WTC11 (cell line): ENCODE results near the gene SMG1. TPM values are rescaled to one million over a fixed set of nuclear protein-coding genes. Genes with fewer than 3 reads are reported as not detected.

Source experiments
- ATAC-seq: fragments of 200-7000 bp; cut with Tn5 transposase; 2 replicates; pipeline ENCODE4 v1.10.0; 2021; ENCODE audit warnings: mild to moderate bottlenecking, moderate library complexity
- CTCF ChIA-PET: fragments of 300-600 bp; sonication (Branson Sonifier 250); formaldehyde crosslinking; loops from one replicate; lab custom pipeline; 2021; ENCODE audit warnings: antibody characterized with exemption; lab: Charles Lee
- POLR2A ChIA-PET: fragments of 350-600 bp; sonication (Branson Sonifier 250); formaldehyde crosslinking; loops from one replicate; lab custom pipeline; 2021; ENCODE audit warnings: antibody characterized with exemption; lab: Charles Lee
- DNase-seq: peaks from one replicate; pipeline ENCODE4 v3.0.0; 2021; ENCODE audit warnings: low spot score
- H3K27ac Mint-ChIP-seq: 2 replicates; pipeline ENCODE4 v1.8.0; 2021; ENCODE audit warnings: mixed read lengths
- H3K27me3 Mint-ChIP-seq: 2 replicates; pipeline ENCODE4 v1.8.0; 2021; ENCODE audit warnings: low read depth, mild to moderate bottlenecking, moderate library complexity, mixed read lengths
- H3K36me3 Mint-ChIP-seq: 2 replicates; pipeline ENCODE4 v1.8.0; 2021; ENCODE audit warnings: mixed read lengths
- H3K4me1 Mint-ChIP-seq: 2 replicates; pipeline ENCODE4 v1.8.0; 2022; ENCODE audit warnings: mixed read lengths
- H3K4me3 Mint-ChIP-seq: 2 replicates; pipeline ENCODE4 v1.8.0; 2021; ENCODE audit warnings: mild to moderate bottlenecking, moderate library complexity, mixed read lengths
- H3K9me3 Mint-ChIP-seq: 2 replicates; pipeline ENCODE4 v1.8.0; 2021; ENCODE audit warnings: mixed read lengths
- GRHL2 ChIP-seq: fragments of 250-450 bp; sonication (Bioruptor Pico); IDR thresholded peaks from 2 replicates; pipeline ENCODE4 v1.8.0; 2022; ENCODE audit warnings: mild to moderate bottlenecking, moderate library complexity; ENCODE audit not compliant: insufficient replicate concordance, severe bottlenecking
- KAT7 ChIP-seq: sonication (generic); formaldehyde crosslinking; IDR thresholded peaks from 2 replicates; pipeline ENCODE4 v1.8.1; 2023; ENCODE audit warnings: missing genetic modification reagents, mild to moderate bottlenecking, borderline replicate concordance
- NR1H2 ChIP-seq: sonication (generic); formaldehyde crosslinking; IDR thresholded peaks from 2 replicates; pipeline ENCODE4 v1.9.0; 2021; ENCODE audit warnings: mild to moderate bottlenecking, moderate library complexity, missing genetic modification reagents
- NR2C2 ChIP-seq: sonication (generic); formaldehyde crosslinking; IDR thresholded peaks from 2 replicates; pipeline ENCODE4 v1.8.0; 2022; ENCODE audit warnings: mild to moderate bottlenecking, missing genetic modification reagents
- TEAD1 ChIP-seq: sonication (generic); formaldehyde crosslinking; IDR thresholded peaks from 2 replicates; pipeline ENCODE4 v1.8.0; 2022; ENCODE audit warnings: mild to moderate bottlenecking, missing genetic modification reagents
- ZNF121 ChIP-seq: sonication (generic); formaldehyde crosslinking; IDR thresholded peaks from 2 replicates; pipeline ENCODE4 v1.8.0; 2023; ENCODE audit warnings: missing genetic modification reagents
- total RNA-seq: library from RNA; stranded (reverse); gene quantifications from 3 replicates; pipeline ENCODE4 v1.2.3, GENCODE V29; 2021
- TF ChIP-seq, protein P1 (sequence below): fragments of 250-450 bp; sonication (Bioruptor Pico); IDR thresholded peaks from 2 replicates; pipeline ENCODE4 v2.1.2; 2022; ENCODE audit warnings: mild to moderate bottlenecking, moderate library complexity
- TF ChIP-seq, protein P2 (sequence below): sonication (generic); formaldehyde crosslinking; IDR thresholded peaks from 2 replicates; pipeline ENCODE4 v1.8.1; 2023; ENCODE audit warnings: mild to moderate bottlenecking, missing genetic modification reagents
- TF ChIP-seq, protein P3 (sequence below): sonication (generic); formaldehyde crosslinking; IDR thresholded peaks from 2 replicates; pipeline ENCODE4 v1.8.0; 2022; ENCODE audit warnings: mild to moderate bottlenecking, missing genetic modification reagents
- TF ChIP-seq, protein P4 (sequence below): sonication (generic); formaldehyde crosslinking; IDR thresholded peaks from 2 replicates; pipeline ENCODE4 v1.8.1; 2023; ENCODE audit warnings: mild to moderate bottlenecking, missing genetic modification reagents, moderate library complexity
- TF ChIP-seq, protein P5 (sequence below): sonication (generic); formaldehyde crosslinking; IDR thresholded peaks from 2 replicates; pipeline ENCODE4 v1.8.1; 2022; ENCODE audit warnings: mild to moderate bottlenecking, moderate library complexity, missing genetic modification reagents
- TF ChIP-seq, protein P6 (sequence below): fragments of 250-450 bp; sonication (Bioruptor Pico); IDR thresholded peaks from 2 replicates; pipeline ENCODE4 v1.9.0; 2021; ENCODE audit warnings: mild to moderate bottlenecking
- TF ChIP-seq, protein P7 (sequence below): sonication (generic); formaldehyde crosslinking; IDR thresholded peaks from 2 replicates; pipeline ENCODE4 v1.8.1; 2022; ENCODE audit warnings: low read depth, missing genetic modification reagents, borderline replicate concordance
- TF ChIP-seq, protein P8 (sequence below): sonication (generic); formaldehyde crosslinking; IDR thresholded peaks from 2 replicates; pipeline ENCODE4 v1.8.0; 2022; ENCODE audit warnings: mild to moderate bottlenecking, missing genetic modification reagents

Gene SMG1
- total RNA-seq, 1 experiment from 2014 or later: 72.2 TPM

DNA sequence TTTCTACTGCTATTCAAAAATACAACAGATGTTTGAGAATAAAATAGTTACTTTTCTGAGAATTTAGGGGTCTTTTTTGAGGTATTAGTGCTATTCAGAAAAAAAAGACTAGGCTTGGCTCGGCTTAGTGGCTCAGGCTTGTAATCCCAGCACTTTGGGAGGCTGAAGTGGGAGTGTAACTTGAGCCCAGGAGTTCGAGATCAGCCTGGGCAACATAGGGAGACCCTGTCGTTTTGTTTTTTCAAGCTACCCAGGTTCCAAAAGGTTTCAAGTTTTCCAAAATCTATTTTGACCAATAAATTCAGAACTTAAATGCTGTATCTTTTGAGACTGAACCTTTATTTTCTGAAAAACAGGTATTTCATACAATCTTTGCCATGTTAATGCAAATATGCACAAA, 121.7 kb downstream of the SMG1 start:
- no peak for ATAC-seq
- H3K9me3 Mint-ChIP-seq: peaks cover 4% of the 10 kb centered on the region; the same call in 1 of the 2 replicates
- peaks cover 25% of the 10 kb centered on the region for H3K36me3 Mint-ChIP-seq
- TF ChIP-seq ZNF121 (CRISPR knock-in tag) (peak; percentile 96), KAT7 (CRISPR knock-in tag) (no peak)
- no peaks in the 10 kb centered on the region for H3K27me3 Mint-ChIP-seq
- peaks cover 53% of the 10 kb centered on the region for H3K4me1 Mint-ChIP-seq
- peak overlapping the region; percentile 85; the same call in 1 of the 2 replicates for H3K27ac Mint-ChIP-seq
- DNase-seq: no peak
- H3K4me3 Mint-ChIP-seq: peak overlapping the region; percentile 31; the same call in 1 of the 2 replicates
- ChIA-PET CTCF (no interaction called here), POLR2A (interaction anchor here (1.6 kb wide), 1 partner anchor 14 kb away, joined by 5 read pairs; the partner anchor contains the start of gene RPS15A)

DNA sequence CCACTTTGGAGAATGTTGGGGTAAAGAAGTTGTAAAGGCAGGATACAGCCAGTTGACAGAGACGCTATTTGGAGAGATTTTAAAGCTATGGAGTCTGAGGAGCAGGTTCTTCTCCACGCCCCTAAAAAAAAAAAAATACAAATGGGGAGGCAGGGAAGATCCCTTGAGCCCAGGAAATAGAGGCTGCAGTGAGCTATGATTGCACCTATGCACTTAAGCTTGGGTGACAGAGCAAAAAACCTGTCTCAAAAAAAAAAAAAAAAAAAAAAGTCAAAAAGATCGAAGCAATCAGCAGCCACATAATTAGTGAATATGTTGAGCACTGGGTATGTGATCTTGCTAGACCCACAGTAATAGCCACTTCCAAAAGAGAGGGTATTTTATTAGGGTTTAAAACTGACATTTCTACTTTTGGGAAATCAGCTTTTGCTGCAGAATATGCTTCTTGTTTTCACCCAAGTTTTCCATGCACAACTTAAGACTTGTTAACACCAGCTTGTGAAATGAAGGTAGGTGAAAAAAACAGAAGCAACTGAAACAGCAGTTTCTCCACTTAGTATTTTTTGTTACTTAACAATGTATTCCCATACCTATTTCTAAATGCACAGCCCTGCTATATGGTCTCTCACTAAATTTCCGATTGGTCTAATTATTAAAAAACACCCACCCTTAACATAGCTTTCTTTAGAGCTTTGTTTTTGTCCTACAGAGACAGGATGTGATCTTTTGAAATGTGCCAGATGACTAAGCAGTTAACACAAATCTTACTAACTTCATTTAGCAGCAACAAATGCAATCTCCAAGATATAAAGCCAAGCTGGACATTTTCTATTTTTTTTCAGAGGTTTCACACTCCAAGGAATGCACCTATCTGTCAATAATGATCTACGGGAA, 122.4 kb downstream of the SMG1 start:
- H3K9me3 Mint-ChIP-seq: peaks cover 4% of the 10 kb centered on the region; the same call in 1 of the 2 replicates
- POLR2A ChIA-PET: interaction anchor here (0.6 to 5.2 kb wide), 4 partner anchors 10 to 17 kb away, joined by 3 to 60 read pairs (median 4); partner anchors contain the start of gene RPS15A
- H3K27me3 Mint-ChIP-seq: no peaks in the 10 kb centered on the region
- H3K36me3 Mint-ChIP-seq: peaks cover 20% of the 10 kb centered on the region
- peak overlapping the region; percentile 31 for H3K4me3 Mint-ChIP-seq
- H3K27ac Mint-ChIP-seq: peak overlapping the region; percentile 85
- CTCF ChIA-PET: no interaction called here
- TF ChIP-seq, protein P1, sequence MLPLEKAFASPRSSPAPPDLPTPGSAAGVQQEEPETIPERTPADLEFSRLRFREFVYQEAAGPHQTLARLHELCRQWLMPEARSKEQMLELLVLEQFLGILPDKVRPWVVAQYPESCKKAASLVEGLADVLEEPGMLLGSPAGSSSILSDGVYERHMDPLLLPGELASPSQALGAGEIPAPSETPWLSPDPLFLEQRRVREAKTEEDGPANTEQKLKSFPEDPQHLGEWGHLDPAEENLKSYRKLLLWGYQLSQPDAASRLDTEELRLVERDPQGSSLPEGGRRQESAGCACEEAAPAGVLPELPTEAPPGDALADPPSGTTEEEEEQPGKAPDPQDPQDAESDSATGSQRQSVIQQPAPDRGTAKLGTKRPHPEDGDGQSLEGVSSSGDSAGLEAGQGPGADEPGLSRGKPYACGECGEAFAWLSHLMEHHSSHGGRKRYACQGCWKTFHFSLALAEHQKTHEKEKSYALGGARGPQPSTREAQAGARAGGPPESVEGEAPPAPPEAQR (CRISPR knock-in tag): no peak
- TF ChIP-seq, protein P2, sequence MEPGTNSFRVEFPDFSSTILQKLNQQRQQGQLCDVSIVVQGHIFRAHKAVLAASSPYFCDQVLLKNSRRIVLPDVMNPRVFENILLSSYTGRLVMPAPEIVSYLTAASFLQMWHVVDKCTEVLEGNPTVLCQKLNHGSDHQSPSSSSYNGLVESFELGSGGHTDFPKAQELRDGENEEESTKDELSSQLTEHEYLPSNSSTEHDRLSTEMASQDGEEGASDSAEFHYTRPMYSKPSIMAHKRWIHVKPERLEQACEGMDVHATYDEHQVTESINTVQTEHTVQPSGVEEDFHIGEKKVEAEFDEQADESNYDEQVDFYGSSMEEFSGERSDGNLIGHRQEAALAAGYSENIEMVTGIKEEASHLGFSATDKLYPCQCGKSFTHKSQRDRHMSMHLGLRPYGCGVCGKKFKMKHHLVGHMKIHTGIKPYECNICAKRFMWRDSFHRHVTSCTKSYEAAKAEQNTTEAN (CRISPR knock-in tag): no peak
- TF ChIP-seq, protein P3, sequence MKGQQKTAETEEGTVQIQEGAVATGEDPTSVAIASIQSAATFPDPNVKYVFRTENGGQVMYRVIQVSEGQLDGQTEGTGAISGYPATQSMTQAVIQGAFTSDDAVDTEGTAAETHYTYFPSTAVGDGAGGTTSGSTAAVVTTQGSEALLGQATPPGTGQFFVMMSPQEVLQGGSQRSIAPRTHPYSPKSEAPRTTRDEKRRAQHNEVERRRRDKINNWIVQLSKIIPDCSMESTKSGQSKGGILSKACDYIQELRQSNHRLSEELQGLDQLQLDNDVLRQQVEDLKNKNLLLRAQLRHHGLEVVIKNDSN (CRISPR knock-in tag): no peak
- TF ChIP-seq NR1H2 (CRISPR knock-in tag) (no peak), TEAD1 (no peak), GRHL2 (CRISPR knock-in tag) (no peak), NR2C2 (CRISPR knock-in tag) (no peak)
- TF ChIP-seq, protein P4, sequence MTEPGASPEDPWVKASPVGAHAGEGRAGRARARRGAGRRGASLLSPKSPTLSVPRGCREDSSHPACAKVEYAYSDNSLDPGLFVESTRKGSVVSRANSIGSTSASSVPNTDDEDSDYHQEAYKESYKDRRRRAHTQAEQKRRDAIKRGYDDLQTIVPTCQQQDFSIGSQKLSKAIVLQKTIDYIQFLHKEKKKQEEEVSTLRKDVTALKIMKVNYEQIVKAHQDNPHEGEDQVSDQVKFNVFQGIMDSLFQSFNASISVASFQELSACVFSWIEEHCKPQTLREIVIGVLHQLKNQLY (CRISPR knock-in tag): no peak
- TF ChIP-seq, protein P5, sequence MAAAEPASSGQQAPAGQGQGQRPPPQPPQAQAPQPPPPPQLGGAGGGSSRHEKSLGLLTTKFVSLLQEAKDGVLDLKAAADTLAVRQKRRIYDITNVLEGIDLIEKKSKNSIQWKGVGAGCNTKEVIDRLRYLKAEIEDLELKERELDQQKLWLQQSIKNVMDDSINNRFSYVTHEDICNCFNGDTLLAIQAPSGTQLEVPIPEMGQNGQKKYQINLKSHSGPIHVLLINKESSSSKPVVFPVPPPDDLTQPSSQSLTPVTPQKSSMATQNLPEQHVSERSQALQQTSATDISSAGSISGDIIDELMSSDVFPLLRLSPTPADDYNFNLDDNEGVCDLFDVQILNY: no peak
- TF ChIP-seq, protein P6, sequence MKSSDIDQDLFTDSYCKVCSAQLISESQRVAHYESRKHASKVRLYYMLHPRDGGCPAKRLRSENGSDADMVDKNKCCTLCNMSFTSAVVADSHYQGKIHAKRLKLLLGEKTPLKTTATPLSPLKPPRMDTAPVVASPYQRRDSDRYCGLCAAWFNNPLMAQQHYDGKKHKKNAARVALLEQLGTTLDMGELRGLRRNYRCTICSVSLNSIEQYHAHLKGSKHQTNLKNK (CRISPR knock-in tag): no peak
- TF ChIP-seq, protein P7, sequence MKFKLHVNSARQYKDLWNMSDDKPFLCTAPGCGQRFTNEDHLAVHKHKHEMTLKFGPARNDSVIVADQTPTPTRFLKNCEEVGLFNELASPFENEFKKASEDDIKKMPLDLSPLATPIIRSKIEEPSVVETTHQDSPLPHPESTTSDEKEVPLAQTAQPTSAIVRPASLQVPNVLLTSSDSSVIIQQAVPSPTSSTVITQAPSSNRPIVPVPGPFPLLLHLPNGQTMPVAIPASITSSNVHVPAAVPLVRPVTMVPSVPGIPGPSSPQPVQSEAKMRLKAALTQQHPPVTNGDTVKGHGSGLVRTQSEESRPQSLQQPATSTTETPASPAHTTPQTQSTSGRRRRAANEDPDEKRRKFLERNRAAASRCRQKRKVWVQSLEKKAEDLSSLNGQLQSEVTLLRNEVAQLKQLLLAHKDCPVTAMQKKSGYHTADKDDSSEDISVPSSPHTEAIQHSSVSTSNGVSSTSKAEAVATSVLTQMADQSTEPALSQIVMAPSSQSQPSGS (CRISPR knock-in tag): no peak
- TF ChIP-seq, protein P8, sequence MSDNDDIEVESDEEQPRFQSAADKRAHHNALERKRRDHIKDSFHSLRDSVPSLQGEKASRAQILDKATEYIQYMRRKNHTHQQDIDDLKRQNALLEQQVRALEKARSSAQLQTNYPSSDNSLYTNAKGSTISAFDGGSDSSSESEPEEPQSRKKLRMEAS (CRISPR knock-in tag): no peak
- H3K4me1 Mint-ChIP-seq: peaks cover 57% of the 10 kb centered on the region
- ATAC-seq: no peak
- no peak for DNase-seq
